ENCODE measurements around the gene MGMT.
"Not testable (repeated sequence)": the region's sequence is repeated elsewhere in the genome, so short reads cannot be mapped to it uniquely, and the experiment has no call there.

Gene MGMT

GRCh38 chr10:129466703-129467358 is at the start of gene MGMT:
TSS of gene MGMT (plus strand) at chr10:129467241.
- peak; percentile 68 for DNase-seq (ENCODE audit: low read depth)

- DNase-seq (ENCODE audit: low read depth) = no peak
Measured at GRCh38 chr10:129417870-129418269, 49.2 kb upstream of the MGMT start.

- no peak for DNase-seq (ENCODE audit: low read depth)
Measured at GRCh38 chr10:129418496-129419225, 48.4 kb upstream of the MGMT start.

- DNase-seq (ENCODE audit: low read depth) = no peak
Measured at GRCh38 chr10:129419397-129419796, 47.6 kb upstream of the MGMT start.

GRCh38 chr10:129421399-129422010 is 45.5 kb upstream of the MGMT start:
- DNase-seq (ENCODE audit: low read depth) = no peak

- no peak for DNase-seq (ENCODE audit: low read depth)
Measured at GRCh38 chr10:129424978-129425377, 42.1 kb upstream of the MGMT start.

- DNase-seq (ENCODE audit: low read depth) = no peak
Measured at GRCh38 chr10:129426606-129427005, 40.4 kb upstream of the MGMT start.

- DNase-seq (ENCODE audit: low read depth) = no peak
Measured at GRCh38 chr10:129433266-129433665, 33.8 kb upstream of the MGMT start.

GRCh38 chr10:129435724-129436123 is 31.3 kb upstream of the MGMT start:
- DNase-seq (ENCODE audit: low read depth) = not testable (repeated sequence)

- DNase-seq (ENCODE audit: low read depth) = no peak
Measured at GRCh38 chr10:129438024-129438423, 29.0 kb upstream of the MGMT start.

GRCh38 chr10:129440247-129440646 is 26.8 kb upstream of the MGMT start:
- no peak for DNase-seq (ENCODE audit: low read depth)

- no peak for DNase-seq (ENCODE audit: low read depth)
Measured at GRCh38 chr10:129440722-129441316, 26.2 kb upstream of the MGMT start.

- DNase-seq (ENCODE audit: low read depth) = no peak
Measured at GRCh38 chr10:129441372-129442009, 25.6 kb upstream of the MGMT start.

- no peak for DNase-seq (ENCODE audit: low read depth)
Measured at GRCh38 chr10:129442866-129443265, 24.2 kb upstream of the MGMT start.

- DNase-seq (ENCODE audit: low read depth) = no peak
Measured at GRCh38 chr10:129444359-129444758, 22.7 kb upstream of the MGMT start.

- no peak for DNase-seq (ENCODE audit: low read depth)
Measured at GRCh38 chr10:129445436-129446182, 21.4 kb upstream of the MGMT start.

GRCh38 chr10:129446183-129446581 is 20.9 kb upstream of the MGMT start:
- DNase-seq (ENCODE audit: low read depth) = no peak

- DNase-seq (ENCODE audit: low read depth) = no peak
Measured at GRCh38 chr10:129447486-129447885, 19.6 kb upstream of the MGMT start.

- no peak for DNase-seq (ENCODE audit: low read depth)
Measured at GRCh38 chr10:129448086-129448485, 19.0 kb upstream of the MGMT start.

- no peak for DNase-seq (ENCODE audit: low read depth)
Measured at GRCh38 chr10:129448539-129448938, 18.5 kb upstream of the MGMT start.

GRCh38 chr10:129449893-129450292 is 17.1 kb upstream of the MGMT start:
- no peak for DNase-seq (ENCODE audit: low read depth)

GRCh38 chr10:129450391-129450790 is 16.6 kb upstream of the MGMT start:
- no peak for DNase-seq (ENCODE audit: low read depth)
